KBM-7 (cell line): Measurements from ENCODE around the gene LCNL1.

ENCODE experiments used
- DNase-seq: peaks from one replicate; pipeline ENCODE4 v3.0.0-alpha.2; 2015
- in situ Hi-C: fragments of 300-500 bp; cut with MboI; formaldehyde crosslinking; loops from 2 replicates; pipeline ENCODE4 v1.14.3; 2020; ENCODE audit warnings: low sequenced_read_pairs, low pct_unique_long_range_greater_than_20kb, mixed read lengths

LCNL1 gene

GRCh38 chr9:136982232-136983051 is at the start of gene LCNL1:
TSS of gene LCNL1 (plus strand) at chr9:136982993. CDS start at chr9:136983587, 594 bp downstream.
- in situ Hi-C loops: no loop called here
- DNase-seq: no peak

GRCh38 chr9:136934277-136934676 is 48.5 kb upstream of the LCNL1 start:
- in situ Hi-C loops: no loop called here

GRCh38 chr9:136935651-136936050 is 47.1 kb upstream of the LCNL1 start:
- in situ Hi-C loops: no loop called here

More at GRCh38 chr9:136934277-136934676, 48.5 kb upstream of the LCNL1 start:
- DNase-seq: no peak

GRCh38 chr9:136936645-136937170 is 46.1 kb upstream of the LCNL1 start:
- in situ Hi-C loops: no loop called here
- no peak for DNase-seq

More at GRCh38 chr9:136935651-136936050, 47.1 kb upstream of the LCNL1 start:
- no peak for DNase-seq

DNA sequence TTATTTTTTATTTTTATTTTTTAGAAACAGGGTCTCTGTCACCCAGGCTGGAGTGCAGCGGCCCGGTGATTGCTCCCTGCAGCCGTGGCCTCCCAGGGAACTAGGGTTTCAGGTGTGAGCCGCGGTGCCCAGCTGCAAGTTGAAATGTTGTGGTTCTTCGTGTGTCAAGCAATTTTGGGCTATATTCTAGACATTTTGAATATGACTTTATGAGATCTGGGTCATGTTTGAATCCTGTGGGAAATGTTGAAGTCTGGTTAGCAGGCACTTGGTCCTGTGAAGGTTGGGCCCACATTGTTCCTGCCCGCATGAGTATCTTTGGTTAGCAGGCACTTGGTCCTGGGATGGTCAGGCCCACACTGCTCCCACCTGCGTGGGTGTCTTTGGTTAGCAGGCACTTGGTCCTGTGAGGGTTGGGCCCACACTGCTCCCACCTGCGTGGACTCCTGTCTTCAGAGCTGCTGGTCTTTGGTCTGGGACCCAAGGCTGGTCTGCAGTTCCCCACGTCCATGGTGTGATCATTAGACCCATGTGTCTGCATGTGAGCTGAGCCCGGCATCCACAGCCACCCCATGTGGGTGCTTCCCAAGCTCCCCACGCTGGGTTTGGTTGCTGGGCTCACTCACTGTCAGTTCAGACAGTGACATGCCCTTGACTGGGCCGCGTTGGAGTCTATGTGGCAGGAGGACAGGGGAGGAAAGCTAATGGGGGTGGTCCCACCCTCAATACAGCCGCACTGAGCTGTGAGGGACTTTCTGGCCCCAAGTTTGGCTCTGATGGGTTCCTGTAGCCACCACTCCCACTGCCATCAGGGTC is 45.4 kb upstream of the LCNL1 start:
- no peak for DNase-seq
- in situ Hi-C loops: no loop called here

- in situ Hi-C loops: no loop called here
Measured at GRCh38 chr9:136939431-136939995, 43.3 kb upstream of the LCNL1 start.

DNA sequence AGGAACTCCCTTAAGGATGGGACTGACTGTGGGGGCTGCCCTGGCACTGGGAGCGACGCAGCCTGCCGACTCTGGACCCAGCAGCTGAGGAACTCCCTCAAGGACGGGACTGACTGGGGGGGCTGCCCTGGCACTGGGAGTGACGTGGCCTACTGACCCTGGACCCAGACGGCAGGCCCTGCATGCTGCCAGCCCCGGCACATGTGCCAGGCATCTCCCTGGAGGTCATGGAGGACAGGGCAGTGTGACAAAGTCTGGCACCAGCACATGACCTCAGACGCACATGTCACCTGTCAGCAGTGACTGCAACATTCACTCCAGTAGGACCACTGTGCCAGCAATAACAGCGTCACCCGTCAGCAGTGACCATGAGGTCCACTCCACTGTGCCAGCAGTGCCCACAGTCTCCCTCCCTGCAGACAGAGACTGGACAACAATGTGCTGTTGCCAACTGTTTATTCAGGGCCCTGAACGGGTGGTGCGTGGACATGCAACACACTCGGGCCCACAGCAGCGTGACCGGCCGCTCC is 42.7 kb upstream of the LCNL1 start:
- in situ Hi-C loops: no loop called here
- DNase-seq: no peak

More at GRCh38 chr9:136939431-136939995, 43.3 kb upstream of the LCNL1 start:
- DNase-seq: no peak

DNA sequence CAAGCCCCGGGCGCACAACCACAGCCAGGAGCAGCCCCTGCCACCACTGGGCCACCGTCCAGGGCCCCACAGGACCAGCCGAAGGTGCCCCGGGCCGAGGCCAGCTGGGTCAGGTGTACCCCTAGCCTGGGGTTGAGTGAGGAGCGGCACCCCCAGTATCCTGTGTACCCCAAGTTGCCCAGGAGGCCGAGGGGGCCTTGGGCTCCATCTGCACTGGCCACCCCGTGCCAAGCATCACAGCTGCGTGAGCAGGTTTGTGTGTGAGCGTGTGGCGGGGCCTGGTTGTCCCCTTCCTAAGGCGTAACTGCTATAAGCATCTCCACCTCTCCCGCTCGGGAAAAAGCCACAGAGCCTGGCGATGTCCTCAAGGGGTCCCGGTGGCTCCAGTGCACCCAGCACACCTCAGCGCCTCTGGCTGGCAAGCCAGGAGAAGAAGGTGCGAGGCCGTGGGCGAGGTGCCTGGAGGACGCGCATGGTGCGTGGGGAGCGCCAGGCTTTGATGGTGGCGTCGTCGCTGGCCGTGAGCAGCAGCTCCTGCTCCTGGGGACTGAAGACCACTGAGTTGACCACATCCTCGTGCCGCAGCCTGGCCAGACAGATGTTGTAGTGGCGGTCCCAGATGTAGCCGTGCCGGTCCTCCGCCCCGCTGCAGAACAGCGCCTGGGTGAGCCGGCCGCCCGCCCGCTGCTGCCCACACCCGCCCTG is 42.1 kb upstream of the LCNL1 start:
- in situ Hi-C loops: no loop called here
- DNase-seq: no peak

- in situ Hi-C loops: no loop called here
- no peak for DNase-seq
Measured at GRCh38 chr9:136941231-136942111, 41.3 kb upstream of the LCNL1 start.

DNA sequence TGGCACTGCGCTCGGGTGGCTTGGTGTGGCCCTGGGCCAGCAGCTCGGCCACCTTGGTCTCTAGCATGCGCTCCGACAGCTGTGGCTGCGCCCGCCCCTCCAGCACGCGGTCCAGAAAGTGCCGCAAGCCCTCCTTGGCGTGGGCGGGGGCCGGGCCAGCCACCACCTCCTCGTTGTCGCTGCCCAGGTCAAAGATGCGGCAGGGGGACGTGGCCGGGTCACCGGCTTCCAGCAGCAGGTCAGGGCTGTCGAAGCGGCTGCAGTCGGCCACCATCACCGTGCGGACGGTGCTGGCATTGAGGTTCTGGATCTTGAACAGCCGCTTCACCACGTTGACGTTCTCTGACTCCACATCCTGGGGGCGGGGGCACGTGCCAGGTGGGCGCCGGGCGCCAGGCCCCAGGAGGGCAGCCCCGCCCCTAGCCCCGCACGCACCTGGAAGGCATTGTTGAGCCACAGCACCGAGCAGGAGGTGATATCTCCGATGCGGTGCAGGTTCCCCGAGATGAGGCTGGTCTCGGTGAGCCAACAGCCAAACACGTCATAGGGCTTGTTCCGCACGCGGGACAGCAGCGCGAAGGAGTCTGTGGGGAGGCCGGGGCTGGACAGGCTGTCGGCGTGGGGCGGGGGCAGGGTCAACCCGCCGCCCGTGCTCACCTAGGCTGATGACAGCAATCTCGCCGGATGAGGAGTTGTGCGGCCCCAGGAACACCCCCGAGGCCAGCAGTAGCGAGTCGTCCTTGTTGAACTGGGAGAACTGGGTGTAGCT is 40.5 kb upstream of the LCNL1 start:
- in situ Hi-C loops: no loop called here
- no peak for DNase-seq

DNA sequence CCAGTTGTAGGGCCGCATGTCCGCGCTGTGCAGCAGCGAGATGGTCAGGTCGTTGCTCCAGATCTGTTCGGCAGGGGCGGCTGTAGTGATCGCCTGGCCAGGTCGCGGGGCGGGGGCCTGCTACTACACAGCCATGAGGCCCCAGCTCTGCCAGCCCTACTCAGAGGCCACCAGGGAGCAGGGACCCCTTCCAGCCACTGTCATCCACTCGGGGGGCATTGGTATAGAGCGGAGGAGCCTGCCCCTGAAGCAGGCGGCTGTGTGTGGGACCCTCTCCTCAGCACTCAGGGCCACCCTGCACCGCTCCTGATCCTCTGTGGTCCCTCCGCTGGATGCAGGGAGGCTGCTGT is 39.9 kb upstream of the LCNL1 start:
- in situ Hi-C loops: no loop called here
- no peak for DNase-seq

DNA sequence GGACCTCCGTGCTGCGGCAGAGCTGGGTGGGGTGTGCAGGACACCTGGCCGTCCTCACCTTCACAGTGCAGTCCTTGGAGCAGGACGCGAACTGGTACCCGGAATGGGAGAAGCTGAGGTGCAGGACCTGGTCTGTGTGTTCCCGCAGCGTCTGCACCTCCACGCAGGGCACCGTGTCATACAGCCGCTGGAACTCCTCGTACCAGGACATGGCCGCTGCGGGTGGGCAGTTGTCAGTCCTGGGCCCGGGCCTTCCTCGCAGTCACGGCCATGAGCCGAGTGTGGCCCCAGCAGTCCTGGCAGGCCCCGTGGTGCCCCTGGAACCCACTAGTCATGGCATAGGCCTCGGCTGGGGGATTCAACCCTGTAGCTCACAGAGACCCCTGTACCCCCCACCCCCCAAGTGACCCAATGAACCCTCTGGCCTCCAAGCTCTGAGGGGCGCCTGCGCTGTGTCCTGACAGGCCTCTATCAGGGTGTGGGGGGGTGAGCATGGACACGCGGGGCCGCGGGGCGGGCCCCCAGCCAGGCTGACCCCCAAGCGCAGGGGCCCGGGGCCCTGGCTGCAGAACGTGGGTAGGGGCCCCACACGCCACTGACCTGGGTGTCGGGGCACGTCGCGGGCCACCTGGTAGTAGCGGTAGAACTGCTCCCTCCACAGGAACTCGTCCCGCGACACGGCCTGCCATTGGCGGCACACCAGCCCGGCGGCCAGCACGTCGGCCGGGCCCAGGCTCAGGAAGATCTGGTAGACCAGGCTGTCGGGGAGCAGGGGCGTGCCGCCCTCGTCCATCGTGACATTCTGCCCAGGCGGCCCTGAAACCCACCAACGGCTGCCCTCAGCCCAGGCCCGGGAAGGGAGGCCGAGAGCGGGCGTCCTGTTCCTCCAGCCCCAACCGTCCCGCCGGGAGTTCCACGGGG is 39.2 kb upstream of the LCNL1 start:
- in situ Hi-C loops: no loop called here
- DNase-seq: peak; percentile 38

DNA sequence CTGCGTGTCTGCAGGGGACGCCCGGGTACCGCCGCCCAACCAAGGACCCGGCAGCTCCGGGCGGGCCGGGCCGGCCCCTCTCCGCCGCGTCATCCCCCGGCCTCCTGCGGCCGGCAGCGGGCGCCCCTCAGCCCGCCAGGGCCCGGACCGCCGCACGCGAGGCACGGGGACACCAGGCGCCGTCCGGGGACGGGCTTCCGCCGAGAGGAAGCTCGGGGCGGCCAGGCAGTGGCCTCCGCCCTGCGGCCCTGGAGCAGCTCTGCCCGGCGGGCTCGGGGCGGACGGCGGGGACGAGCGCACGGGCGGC is 38.6 kb upstream of the LCNL1 start:
- DNase-seq: peak; percentile 50
- in situ Hi-C loops: no loop called here

DNA sequence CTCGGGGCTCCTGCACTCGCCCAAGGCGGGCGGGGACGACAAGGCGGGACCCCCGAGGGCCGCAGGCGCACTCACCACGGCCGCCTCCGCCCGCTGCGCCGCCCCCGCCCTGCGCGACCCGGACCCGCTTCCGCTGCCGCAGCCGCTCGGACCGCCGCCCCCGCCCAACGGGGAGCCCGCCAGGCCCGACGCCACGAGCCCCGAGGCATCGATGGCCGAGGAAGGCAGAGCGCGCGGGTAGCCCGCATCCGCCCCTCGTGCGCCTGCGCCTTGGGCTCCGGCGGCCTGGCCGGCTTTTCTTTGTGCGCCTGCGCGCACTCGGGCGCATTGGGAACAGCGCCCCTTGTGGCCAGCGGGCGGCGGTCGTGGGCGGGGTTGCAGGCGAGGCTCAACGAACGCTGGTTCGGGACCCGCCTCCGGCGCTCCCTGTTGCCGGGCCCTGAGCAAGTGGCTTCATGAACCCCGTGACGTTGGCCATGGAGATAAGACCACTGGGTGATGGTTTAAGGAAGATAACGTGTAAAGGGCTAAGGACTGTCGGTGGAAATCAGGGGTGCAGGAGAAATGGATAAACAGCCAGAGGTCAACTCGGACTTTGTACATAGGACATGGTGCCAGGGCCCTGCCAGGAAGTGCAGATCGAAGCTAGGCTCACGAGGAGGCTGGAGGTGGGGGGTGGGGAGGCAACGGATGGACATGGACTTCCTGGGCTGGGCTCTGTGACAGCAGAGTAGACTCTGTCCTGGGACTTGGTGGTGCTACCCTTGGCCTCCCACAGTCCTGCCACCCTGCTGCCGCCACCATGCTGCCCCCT is 38.1 kb upstream of the LCNL1 start, which contains the start of the genes C8G and FBXW5:
TSS of gene C8G (plus strand) at position 725 of the 814 bp plus-strand sequence. CDS start at position 803, 78 bp downstream.
TSS of gene FBXW5 (minus strand) at position 220 of the 814 bp plus-strand sequence. CDS start 655 bp downstream, outside the sequence.
- in situ Hi-C loops: no loop called here
- DNase-seq: peak; percentile 91
